SK-N-SH (cell line): ENCODE measurements around the gene HDLBP.

ENCODE experiments used
- CTCF ChIP-seq: fragments of 200-600 bp; sonication (generic); IDR thresholded peaks from 2 replicates; pipeline ENCODE4 v1.6.1; 2017; ENCODE audit warnings: antibody characterized with exemption, mild to moderate bottlenecking, moderate library complexity
- FOXJ3 ChIP-seq: sonication (generic); formaldehyde crosslinking; IDR thresholded peaks from 2 replicates; pipeline ENCODE4 v1.5.1; 2020; ENCODE audit warnings: mild to moderate bottlenecking, missing genetic modification reagents
- JUND ChIP-seq: IDR thresholded peaks from 2 replicates; pipeline ENCODE4 v1.4.0; 2012
- POLR2AphosphoS5 ChIP-seq: IDR thresholded peaks from 2 replicates; pipeline ENCODE4 v1.6.1; 2012; ENCODE audit warnings: low read depth, low read length
- RAD21 ChIP-seq: IDR thresholded peaks from 2 replicates; pipeline ENCODE4 v1.6.1; 2012; ENCODE audit warnings: mild to moderate bottlenecking, low read length
- TAF1 ChIP-seq: IDR thresholded peaks from 2 replicates; pipeline ENCODE4 v1.6.1; 2012; ENCODE audit warnings: low read depth, mild to moderate bottlenecking, low read length, moderate library complexity, borderline replicate concordance
- YY1 ChIP-seq: IDR thresholded peaks from 2 replicates; pipeline ENCODE4 v1.4.0; 2012; ENCODE audit warnings: low read depth, mild to moderate bottlenecking
- ZBTB33 ChIP-seq: IDR thresholded peaks from 2 replicates; pipeline ENCODE4 v1.4.0; 2012; ENCODE audit warnings: low read depth, borderline replicate concordance

GRCh38 chr2:241216211-241216761 is 99.2 kb downstream of the HDLBP start:
- TF ChIP-seq FOXJ3 (CRISPR knock-in tag) (no peak), JUND (no peak), CTCF (no peak), TAF1 (no peak), POLR2AphosphoS5 (no peak), RAD21 (no peak), ZBTB33 (no peak), YY1 (no peak)
